WTC11 (cell line): ENCODE data around the gene KCNB1.

ENCODE experiments used
- AFF4 ChIP-seq: sonication (generic); formaldehyde crosslinking; IDR thresholded peaks from 2 replicates; pipeline ENCODE4 v1.8.1; 2023; ENCODE audit warnings: mild to moderate bottlenecking, missing genetic modification reagents, borderline replicate concordance
- CTCF ChIP-seq: fragments of 200-600 bp; IDR thresholded peaks from 2 replicates; pipeline ENCODE4 v1.8.0; 2022; ENCODE audit warnings: antibody characterized with exemption
- ERG ChIP-seq: fragments of 250-450 bp; sonication (Bioruptor Pico); IDR thresholded peaks from 2 replicates; pipeline ENCODE4 v1.8.0; 2021; ENCODE audit warnings: mild to moderate bottlenecking
- HMGXB4 ChIP-seq: sonication (generic); formaldehyde crosslinking; IDR thresholded peaks from 2 replicates; pipeline ENCODE4 v1.8.1; 2023; ENCODE audit warnings: mild to moderate bottlenecking, moderate library complexity, missing genetic modification reagents
- IRF1 ChIP-seq: sonication (generic); formaldehyde crosslinking; IDR thresholded peaks from 2 replicates; pipeline ENCODE4 v1.8.0; 2023; ENCODE audit warnings: missing genetic modification reagents
- JUN ChIP-seq: sonication (generic); formaldehyde crosslinking; IDR thresholded peaks from 2 replicates; pipeline ENCODE4 v1.8.0; 2023; ENCODE audit warnings: mild to moderate bottlenecking, missing genetic modification reagents
- NR1H2 ChIP-seq: sonication (generic); formaldehyde crosslinking; IDR thresholded peaks from 2 replicates; pipeline ENCODE4 v1.9.0; 2021; ENCODE audit warnings: mild to moderate bottlenecking, moderate library complexity, missing genetic modification reagents
- NR2C2 ChIP-seq: sonication (generic); formaldehyde crosslinking; IDR thresholded peaks from 2 replicates; pipeline ENCODE4 v1.8.0; 2022; ENCODE audit warnings: mild to moderate bottlenecking, missing genetic modification reagents
- RORB ChIP-seq: fragments of 250-450 bp; sonication (Bioruptor Pico); IDR thresholded peaks from 2 replicates; pipeline ENCODE4 v1.9.0; 2021; ENCODE audit warnings: mild to moderate bottlenecking
- SMAD3 ChIP-seq: sonication (generic); formaldehyde crosslinking; IDR thresholded peaks from 2 replicates; pipeline ENCODE4 v1.8.0; 2022; ENCODE audit warnings: missing genetic modification reagents, mild to moderate bottlenecking, borderline replicate concordance
- SMAD4 ChIP-seq: sonication (generic); formaldehyde crosslinking; IDR thresholded peaks from 2 replicates; pipeline ENCODE4 v1.8.0; 2022; ENCODE audit warnings: mild to moderate bottlenecking, missing genetic modification reagents
- ZNF219 ChIP-seq: sonication (generic); formaldehyde crosslinking; IDR thresholded peaks from 2 replicates; pipeline ENCODE4 v1.8.0; 2023; ENCODE audit warnings: missing genetic modification reagents, mild to moderate bottlenecking, borderline replicate concordance
- ZNF532 ChIP-seq: fragments of 250-450 bp; sonication (Bioruptor Pico); IDR thresholded peaks from 2 replicates; pipeline ENCODE4 v1.9.0; 2021; ENCODE audit warnings: mild to moderate bottlenecking, borderline replicate concordance

GRCh38 chr20:49415005-49415667, 67.3 kb downstream of the KCNB1 start:
- TF ChIP-seq SMAD4 (CRISPR knock-in tag) (no peak), AFF4 (CRISPR knock-in tag) (no peak), CTCF (no peak), NR1H2 (no peak), JUN (CRISPR knock-in tag) (no peak), NR2C2 (no peak), ZNF219 (CRISPR knock-in tag) (no peak), ZNF532 (CRISPR knock-in tag) (no peak), IRF1 (CRISPR knock-in tag) (no peak), RORB (no peak), ERG (no peak), HMGXB4 (no peak), SMAD3 (CRISPR knock-in tag) (no peak)
